AG04450 (cell line): Measurements from ENCODE around the gene ZNF431. TPM values are rescaled to one million over a fixed set of nuclear protein-coding genes. Genes with fewer than 3 reads are reported as not detected.

Source experiments
- CTCF ChIA-PET: fragments of 300-600, 350-600 bp; formaldehyde crosslinking; extraction: SDS; loops from one replicate; lab custom pipeline; 2022; ENCODE audit warnings: antibody characterized with exemption, inconsistent platforms; lab: Charles Lee
- POLR2A ChIA-PET: fragments of 350-600 bp; formaldehyde crosslinking; extraction: SDS; loops from one replicate; lab custom pipeline; 2021; ENCODE audit warnings: antibody characterized with exemption, inconsistent platforms; lab: Yijun Ruan, JAX
- DNase-seq: peaks from one replicate; pipeline ENCODE4 v3.0.0-alpha.2; 2011; ENCODE audit warnings: low read depth, low spot score
- H3K27ac ChIP-seq: one replicate; pipeline ENCODE4 v1.5.1; 2012; ENCODE audit warnings: low read depth, low read length, control low read depth
- H3K27me3 ChIP-seq: one replicate; pipeline ENCODE4 v1.6.0; 2012; ENCODE audit warnings: low read length; ENCODE audit not compliant: control insufficient read depth, insufficient read depth
- H3K4me3 ChIP-seq: 2 replicates; pipeline ENCODE4 v1.5.1; 2011; ENCODE audit warnings: mild to moderate bottlenecking, low read depth, low read length, control low read depth
- H3K9me3 ChIP-seq: 2 replicates; pipeline ENCODE4 v1.5.1; 2012; ENCODE audit warnings: low read length; ENCODE audit not compliant: control insufficient read depth, insufficient read depth
- polyA minus RNA-seq: library from RNA; depleted of rRNA, polyadenylated mRNA; stranded (reverse); fragments of >200 nt; gene quantifications from 2 replicates; pipeline ENCODE4 v1.2.3, GENCODE V29; 2011; rRNA and poly(A)+ RNA removed
- polyA plus RNA-seq: library from polyadenylated mRNA; depleted of rRNA; stranded (reverse); fragments of >200 nt; gene quantifications from 2 replicates; pipeline ENCODE4 v1.2.3, GENCODE V29; 2011; rRNA removed
- TF ChIP-seq, protein P1 (sequence below): IDR thresholded peaks from 2 replicates; pipeline ENCODE4 v1.5.1; 2011; ENCODE audit warnings: low read depth, low read length, control low read depth, inconsistent platforms

Gene ZNF431
- polyA plus RNA-seq (4.5 and 5.8 TPM in 2 replicates), polyA minus RNA-seq (14.7 and 15.2 TPM in 2 replicates)

DNA sequence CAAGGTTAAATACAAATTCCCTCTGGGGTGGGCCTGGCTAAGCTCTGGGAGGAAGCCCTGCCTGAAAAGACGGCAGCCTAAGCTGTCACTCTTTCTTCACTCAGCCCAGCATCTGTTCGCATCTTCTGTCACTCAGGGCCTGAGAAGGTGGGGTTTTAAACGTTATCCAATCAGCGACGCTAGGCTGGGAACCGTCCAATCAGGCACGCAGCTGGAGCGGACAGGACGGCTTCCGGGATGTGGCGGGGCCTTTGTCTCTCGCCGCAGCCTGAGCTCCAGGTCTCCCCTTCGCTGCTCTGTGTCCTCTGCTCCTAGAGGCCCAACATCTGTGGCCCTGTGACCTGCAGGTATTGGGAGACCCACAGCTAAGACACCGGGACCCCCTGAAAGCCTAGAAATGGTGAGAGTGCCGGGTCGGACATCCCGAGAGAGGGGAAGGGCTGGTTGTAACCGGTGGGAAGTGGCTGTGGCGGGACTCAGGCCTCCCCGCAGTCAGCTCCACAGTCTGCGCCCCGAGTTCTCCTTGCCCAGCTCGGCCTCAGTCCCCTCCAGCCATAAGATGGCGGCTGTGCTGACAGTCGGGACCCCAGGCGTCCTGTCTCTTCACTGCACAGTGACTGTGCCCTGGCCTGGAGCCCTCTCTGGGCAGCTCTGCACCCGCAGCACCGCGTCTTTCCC lies at the start of gene ZNF431:
Gene ZNF431 (plus strand): TSS at position 254 of the 678 bp plus-strand sequence. CDS start 144 bp downstream, at position 398.
- Histone ChIP-seq H3K4me3 (peak within 1 kb of the TSS; percentile 93), H3K9me3 (peaks cover 4% of the 10 kb centered on the region; the same call in 1 of the 2 replicates), H3K27ac (peak within 1 kb of the TSS; percentile 81), H3K27me3 (no peaks in the 10 kb centered on the region)
- TF ChIP-seq, protein P1, sequence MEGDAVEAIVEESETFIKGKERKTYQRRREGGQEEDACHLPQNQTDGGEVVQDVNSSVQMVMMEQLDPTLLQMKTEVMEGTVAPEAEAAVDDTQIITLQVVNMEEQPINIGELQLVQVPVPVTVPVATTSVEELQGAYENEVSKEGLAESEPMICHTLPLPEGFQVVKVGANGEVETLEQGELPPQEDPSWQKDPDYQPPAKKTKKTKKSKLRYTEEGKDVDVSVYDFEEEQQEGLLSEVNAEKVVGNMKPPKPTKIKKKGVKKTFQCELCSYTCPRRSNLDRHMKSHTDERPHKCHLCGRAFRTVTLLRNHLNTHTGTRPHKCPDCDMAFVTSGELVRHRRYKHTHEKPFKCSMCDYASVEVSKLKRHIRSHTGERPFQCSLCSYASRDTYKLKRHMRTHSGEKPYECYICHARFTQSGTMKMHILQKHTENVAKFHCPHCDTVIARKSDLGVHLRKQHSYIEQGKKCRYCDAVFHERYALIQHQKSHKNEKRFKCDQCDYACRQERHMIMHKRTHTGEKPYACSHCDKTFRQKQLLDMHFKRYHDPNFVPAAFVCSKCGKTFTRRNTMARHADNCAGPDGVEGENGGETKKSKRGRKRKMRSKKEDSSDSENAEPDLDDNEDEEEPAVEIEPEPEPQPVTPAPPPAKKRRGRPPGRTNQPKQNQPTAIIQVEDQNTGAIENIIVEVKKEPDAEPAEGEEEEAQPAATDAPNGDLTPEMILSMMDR: no peak
- CTCF ChIA-PET: interaction anchor here (0.6 to 0.9 kb wide), 2 partner anchors 32 to 1355 kb away, joined by 3 to 9 read pairs; no protein-coding TSS in a partner anchor
- peak; percentile 78 for DNase-seq
- POLR2A ChIA-PET: interaction anchor here (0.6 to 0.9 kb wide), 6 partner anchors 60 to 1320 kb away, joined by 3 to 11 read pairs (median 4); partner anchors contain the start of genes ZNF430, ZNF506, ZNF714 and ZNF737

DNA sequence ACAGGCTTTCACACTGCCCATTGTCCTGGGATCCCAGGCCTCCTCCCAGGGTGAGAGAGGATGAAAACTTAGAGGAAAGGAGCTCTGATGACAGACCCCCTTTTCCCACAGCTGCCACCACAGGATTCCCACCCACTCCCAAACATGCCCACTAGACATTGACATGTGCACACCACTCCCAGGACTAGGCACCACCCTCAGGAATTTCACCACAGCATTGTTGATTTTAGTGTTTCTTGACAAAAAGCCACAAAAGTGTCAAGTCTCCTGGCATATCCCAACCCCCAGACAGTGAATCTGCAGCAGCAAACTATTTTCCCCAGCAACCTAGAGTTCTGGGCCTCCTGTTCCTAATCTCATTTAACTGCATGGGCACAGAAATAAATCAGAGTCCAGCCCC lies 49.7 kb upstream of the ZNF431 start:
- no peak overlapping the region for H3K27ac ChIP-seq
- POLR2A ChIA-PET: interaction anchor here (0.9 kb wide), 1 partner anchor 10 kb away, joined by 3 read pairs; the partner anchor contains the start of gene ZNF714

DNA sequence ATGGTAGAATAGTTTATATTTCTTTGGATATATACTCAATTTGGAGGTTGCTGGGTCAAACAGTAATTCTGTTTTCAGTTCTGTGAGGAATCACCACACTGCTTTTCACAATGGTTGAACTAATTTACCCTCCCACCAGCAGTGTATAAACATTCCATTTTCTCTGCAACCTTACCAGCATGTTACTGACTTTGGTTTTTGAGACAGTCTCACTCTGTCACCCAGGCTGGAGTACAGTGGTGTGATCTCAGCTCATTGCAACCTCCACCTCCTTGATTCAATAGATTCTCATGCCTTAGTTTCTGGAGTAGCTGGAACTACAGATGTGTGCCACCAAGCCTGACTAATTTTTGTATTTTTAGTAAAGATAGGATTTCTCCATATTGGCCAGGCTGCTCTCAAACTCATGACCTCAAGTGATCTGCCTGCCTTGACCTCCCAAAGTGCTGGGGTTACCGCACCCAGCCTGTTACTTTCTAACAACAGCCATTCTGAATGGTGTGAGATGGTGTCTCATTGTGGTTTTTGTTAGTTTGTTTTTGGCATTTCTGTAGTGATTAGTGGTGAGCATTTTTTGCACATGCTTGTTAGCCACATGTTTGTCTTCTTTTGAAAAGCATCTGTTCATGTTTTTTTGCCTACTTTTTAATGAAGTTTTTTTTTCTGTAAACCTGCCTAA lies 47.4 kb upstream of the ZNF431 start:
- Histone ChIP-seq H3K9me3 (no peaks in the 10 kb centered on the region), H3K27me3 (no peaks in the 10 kb centered on the region), H3K4me3 (no peak overlapping the region), H3K27ac (no peak overlapping the region)
- POLR2A ChIA-PET: interaction anchor here (0.8 kb wide), 1 partner anchor 74 kb away, joined by 3 read pairs; the partner anchor contains the start of gene ZNF430
- DNase-seq: no peak
- CTCF ChIA-PET: no interaction called here
- TF ChIP-seq, protein P1: no peak

More for the DNA sequence above, 49.7 kb upstream of the ZNF431 start:
- Histone ChIP-seq H3K27me3 (no peaks in the 10 kb centered on the region), H3K4me3 (no peak overlapping the region), H3K9me3 (no peaks in the 10 kb centered on the region)
- DNase-seq: no peak
- CTCF ChIA-PET: no interaction called here
- TF ChIP-seq, protein P1: no peak

DNA sequence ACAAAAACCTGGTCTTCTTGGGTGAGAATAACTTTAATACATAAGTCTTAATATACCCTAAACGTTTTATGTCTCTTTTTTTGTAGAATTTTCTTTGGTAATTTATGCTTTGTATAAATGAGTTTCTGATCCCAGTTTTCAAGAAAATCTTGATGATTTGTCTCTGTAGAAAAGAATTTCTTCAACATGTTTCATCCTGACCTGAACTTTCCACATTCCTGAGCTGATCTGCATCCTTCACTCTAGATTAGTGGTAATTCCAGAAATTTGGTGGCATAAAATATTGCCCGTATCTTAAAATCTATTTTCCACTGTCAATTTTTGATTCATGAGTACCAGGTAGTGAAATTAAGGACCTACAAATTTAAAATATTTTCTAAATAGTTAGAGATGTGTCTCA lies 43.5 kb upstream of the ZNF431 start:
- CTCF ChIA-PET: no interaction called here
- TF ChIP-seq, protein P1: no peak
- Histone ChIP-seq H3K27ac (no peak overlapping the region), H3K9me3 (no peaks in the 10 kb centered on the region), H3K27me3 (no peaks in the 10 kb centered on the region), H3K4me3 (no peak overlapping the region)
- DNase-seq: no peak
- POLR2A ChIA-PET: no interaction called here
